GM19193 (cell line): ENCODE data around the gene FMNL3.
A peak's percentile ranks its signal among the peaks of the same experiment; 100 is the strongest.

Experiments
- POLR2A ChIP-seq: IDR thresholded peaks from 4 replicates; pipeline ENCODE4 v1.6.1; 2011; ENCODE audit not compliant: insufficient read depth, insufficient read length; ENCODE audit errors: extremely low read depth

The FMNL3 gene

GRCh38 chr12:49716553-49716952, 9.3 kb upstream of the FMNL3 start:
- no peak for TF ChIP-seq POLR2A

- no peak for TF ChIP-seq POLR2A
Observed at GRCh38 chr12:49708851-49709250, 1.6 kb upstream of the FMNL3 start.

GRCh38 chr12:49707812-49708147, 575 bp upstream of the FMNL3 start:
- TF ChIP-seq POLR2A: no peak

- TF ChIP-seq POLR2A: no peak
Observed at GRCh38 chr12:49706351-49707127, 666 bp downstream of the FMNL3 start.

DNA sequence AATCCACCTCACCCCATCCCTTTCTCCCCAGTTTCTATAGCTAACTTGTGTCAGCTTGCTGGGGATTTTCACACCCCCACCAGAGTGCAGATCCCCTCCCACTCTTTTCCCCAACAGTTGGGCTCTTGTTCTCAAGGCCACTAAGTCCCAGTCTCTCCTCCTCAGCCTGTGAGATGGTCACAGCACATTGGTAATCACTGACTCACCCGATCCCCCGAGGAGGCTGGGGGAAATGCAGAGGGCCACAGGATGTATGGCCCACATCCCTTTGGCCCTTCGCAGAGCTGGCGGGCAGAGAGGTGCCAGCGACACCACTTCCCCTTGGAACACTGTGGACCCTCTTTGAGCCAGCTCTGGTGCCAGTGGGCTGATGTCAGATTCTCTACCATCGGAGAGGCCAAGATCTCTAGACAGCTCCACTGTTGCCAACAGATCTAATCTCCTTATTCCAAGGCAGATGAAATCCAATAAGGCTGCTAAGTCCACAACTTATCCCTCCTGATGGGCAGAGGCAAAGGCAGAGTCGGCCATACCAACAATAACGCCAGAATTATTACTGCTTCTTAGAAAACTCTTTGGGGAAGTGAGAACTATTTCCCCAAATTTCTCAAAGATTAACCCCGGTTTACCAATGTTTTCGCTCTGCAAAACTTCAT, 1.6 kb downstream of the FMNL3 start:
- peak; percentile 78 for TF ChIP-seq POLR2A

DNA sequence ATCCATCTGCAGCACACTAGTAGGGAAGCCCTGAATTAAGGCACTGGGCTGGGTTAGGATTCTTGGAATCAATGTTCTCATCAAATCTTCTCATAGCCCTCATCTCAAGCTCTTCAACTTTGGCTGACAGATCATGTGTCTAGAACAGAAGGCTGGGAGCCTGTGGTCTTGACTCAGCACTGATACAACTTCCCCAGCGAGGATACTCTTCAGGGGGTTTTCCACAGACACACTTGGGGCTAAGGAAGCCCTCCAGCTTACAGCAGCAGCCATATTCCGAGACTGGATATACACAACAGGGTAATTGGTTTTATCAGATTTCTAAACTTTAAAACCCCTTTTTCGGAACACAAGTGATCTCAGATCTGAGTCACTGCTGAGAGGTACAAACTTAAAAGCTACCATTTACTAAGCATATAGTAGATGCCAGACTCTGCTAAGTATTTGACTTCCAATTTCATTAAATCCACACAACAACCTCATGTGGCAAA, 3.5 kb downstream of the FMNL3 start:
- no peak for TF ChIP-seq POLR2A

- no peak for TF ChIP-seq POLR2A
Observed at GRCh38 chr12:49702676-49703215, 4.5 kb downstream of the FMNL3 start.

DNA sequence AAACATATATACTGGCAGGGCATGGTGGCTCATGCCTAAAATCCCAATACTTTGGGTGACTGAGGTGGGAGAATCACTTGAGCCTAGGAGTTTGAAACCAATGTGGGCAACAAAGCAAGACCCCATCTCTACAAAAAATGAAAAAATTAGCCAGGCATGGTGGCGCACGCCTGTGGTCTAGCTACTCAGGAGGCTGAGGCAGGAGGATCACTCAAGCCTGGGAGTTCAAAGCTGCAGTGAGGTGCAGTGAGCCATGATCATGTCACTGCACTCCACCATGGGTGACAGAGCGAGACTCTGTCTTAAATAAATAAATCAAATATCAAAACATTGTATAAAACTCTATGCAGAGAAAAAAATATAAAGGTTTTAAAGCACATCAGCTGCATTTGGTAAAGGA, 5.2 kb downstream of the FMNL3 start:
- no peak for TF ChIP-seq POLR2A

DNA sequence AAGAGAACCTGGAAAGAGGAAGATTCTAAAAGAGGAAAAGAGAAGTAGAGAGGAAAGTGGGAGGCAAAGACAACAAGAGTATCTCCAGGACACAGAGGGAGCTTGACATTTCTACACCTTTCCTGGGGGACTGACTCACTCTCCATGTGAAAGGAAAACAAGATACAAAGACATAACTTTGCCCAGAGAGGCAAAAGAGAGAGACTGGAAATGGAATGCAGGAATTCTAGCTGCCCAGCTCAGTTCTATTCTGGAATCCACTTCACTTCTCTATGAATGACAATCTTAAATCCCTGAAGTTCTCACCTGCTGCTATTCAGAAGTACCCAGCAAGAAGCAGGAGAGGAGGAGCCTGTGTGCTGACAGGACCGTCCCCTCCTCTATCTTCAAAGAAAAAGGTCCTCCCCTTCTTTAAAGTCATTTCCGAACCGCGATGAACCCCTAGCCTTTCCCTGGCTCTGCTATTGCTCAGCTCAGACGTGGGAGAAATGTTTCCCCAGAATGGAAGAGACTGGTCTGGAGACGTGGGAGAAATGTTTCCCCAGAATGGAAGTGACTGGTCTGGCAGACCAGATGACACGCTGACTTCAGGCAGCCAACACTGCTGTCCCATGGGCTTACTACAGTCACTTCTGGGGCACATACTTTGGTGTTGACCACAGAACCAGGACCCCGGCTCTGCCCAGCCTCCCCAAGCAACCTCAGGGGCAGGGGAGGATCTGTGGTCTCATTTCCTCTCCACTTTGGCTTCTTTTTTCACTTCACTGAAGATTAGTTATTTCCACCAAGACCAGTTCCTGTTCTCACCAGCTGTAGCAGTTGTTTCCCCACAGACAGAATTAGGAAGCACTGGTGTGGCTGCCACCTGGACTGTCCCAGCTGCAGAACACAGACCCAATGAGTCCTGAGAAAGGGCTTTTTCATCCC, 8.3 kb downstream of the FMNL3 start:
- peak; percentile 46 for TF ChIP-seq POLR2A

- no peak for TF ChIP-seq POLR2A
Observed at GRCh38 chr12:49697808-49698207, 9.4 kb downstream of the FMNL3 start.

- TF ChIP-seq POLR2A: no peak
Observed at GRCh38 chr12:49696723-49697122, 10.5 kb downstream of the FMNL3 start.

GRCh38 chr12:49693931-49694444, 13.2 kb downstream of the FMNL3 start:
- no peak for TF ChIP-seq POLR2A

DNA sequence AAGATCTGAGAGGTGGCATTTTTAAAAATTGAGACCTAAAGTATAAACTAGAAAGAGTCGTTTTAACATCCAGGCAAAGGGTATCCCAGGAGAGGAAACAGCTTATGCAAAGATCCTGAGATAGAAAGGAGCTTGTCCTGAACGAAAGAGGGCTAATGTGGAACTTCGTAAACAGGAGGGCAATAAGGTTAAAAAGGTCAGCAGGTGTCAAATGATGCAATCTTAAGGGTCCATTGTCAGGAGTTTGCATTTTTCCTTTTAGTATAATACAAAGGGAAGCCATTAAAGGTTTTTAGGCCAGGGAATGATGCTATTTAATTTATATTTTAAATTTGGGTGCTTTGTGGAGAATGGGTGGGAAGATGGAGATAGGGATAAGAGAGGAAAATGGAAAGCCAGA, 14.4 kb downstream of the FMNL3 start:
- TF ChIP-seq POLR2A: no peak

GRCh38 chr12:49689785-49690184, 17.4 kb downstream of the FMNL3 start:
- no peak for TF ChIP-seq POLR2A

GRCh38 chr12:49689237-49689636, 18.0 kb downstream of the FMNL3 start:
- no peak for TF ChIP-seq POLR2A
